Panc1 (cell line): ENCODE measurements around the gene BPIFA1. TPM values are rescaled to one million over a fixed set of nuclear protein-coding genes. Genes with fewer than 3 reads are reported as not detected.

Source experiments
- ATAC-seq: fragments of 200-7000 bp; cut with Tn5 transposase; 2 replicates; pipeline ENCODE4 v1.9.1; 2020; ENCODE audit warnings: mild to moderate bottlenecking, moderate library complexity
- BruUV-seq: library from RNA; stranded (reverse); fragments of 400-500 nt; replicated peaks from 2 replicates; lab custom pipeline; 2021; lab: Mats Ljungman, UMichigan
- CTCF ChIA-PET: fragments of 300-600 bp; sonication (Branson Sonifier 250); formaldehyde crosslinking; loops from one replicate; lab custom pipeline; 2022; ENCODE audit warnings: antibody characterized with exemption; lab: Charles Lee
- POLR2A ChIA-PET: fragments of 300-600 bp; sonication (Branson Sonifier 250); formaldehyde crosslinking; loops from one replicate; lab custom pipeline; 2022; ENCODE audit warnings: antibody characterized with exemption; lab: Charles Lee
- DNase-seq: peaks from one replicate; pipeline ENCODE4 v3.0.0-alpha.2; 2010; ENCODE audit warnings: low read depth, low spot score
- H3K27ac ChIP-seq: 2 replicates; pipeline ENCODE4 v1.5.1; 2011; ENCODE audit warnings: mild to moderate bottlenecking, low read length, inconsistent platforms
- H3K27me3 ChIP-seq: fragments of 200-500 bp; sonication (Bioruptor generic); 2 replicates; pipeline ENCODE4 v1.6.0; 2014; ENCODE audit warnings: low read length, inconsistent platforms; ENCODE audit not compliant: control insufficient read depth, insufficient read depth
- H3K36me3 ChIP-seq: fragments of 200-500 bp; sonication (Bioruptor generic); 2 replicates; pipeline ENCODE4 v1.5.1; 2014; ENCODE audit warnings: inconsistent platforms, mild to moderate bottlenecking, low read length, moderate library complexity; ENCODE audit not compliant: control insufficient read depth, insufficient read depth
- H3K4me1 ChIP-seq: 2 replicates; pipeline ENCODE4 v1.5.1; 2011; ENCODE audit warnings: inconsistent platforms, mild to moderate bottlenecking, low read length, moderate library complexity; ENCODE audit not compliant: control insufficient read depth, insufficient read depth
- H3K4me3 ChIP-seq, 2 experiments: 2 replicates each; pipeline ENCODE4 v1.5.1; 2011 to 2012; ENCODE audit warnings: low read depth in 2 of 2, low read length in 2 of 2, mild to moderate bottlenecking in 2 of 2, inconsistent platforms in 1 of 2, moderate library complexity in 1 of 2
- H3K9me3 ChIP-seq: fragments of 200-500 bp; sonication (Bioruptor generic); 2 replicates; pipeline ENCODE4 v1.5.1; 2014; ENCODE audit warnings: low read depth, mild to moderate bottlenecking, inconsistent platforms, low read length, moderate library complexity; ENCODE audit not compliant: control insufficient read depth, insufficient read depth
- CTCF ChIP-seq: fragments of 450-650 bp; IDR thresholded peaks from 2 replicates; pipeline ENCODE4 v1.5.1; 2017; ENCODE audit warnings: mild to moderate bottlenecking
- POLR2AphosphoS5 ChIP-seq: IDR thresholded peaks from 2 replicates; pipeline ENCODE4 v1.6.1; 2012; ENCODE audit warnings: mild to moderate bottlenecking, low read depth, low read length, moderate library complexity
- SIN3A ChIP-seq: IDR thresholded peaks from 2 replicates; pipeline ENCODE4 v1.6.1; 2012; ENCODE audit warnings: low read depth, mild to moderate bottlenecking, low read length, moderate library complexity, borderline replicate concordance; ENCODE audit not compliant: insufficient read depth
- TCF7L2 ChIP-seq: IDR thresholded peaks from 2 replicates; pipeline ENCODE4 v1.6.1; 2011; ENCODE audit warnings: mild to moderate bottlenecking, low read depth, low read length, inconsistent platforms
- in situ Hi-C: cut with HindIII; loops from 2 replicates; pipeline ENCODE4 v1.10.0; 2016; ENCODE audit warnings: low sequenced_read_pairs, low pct_unique_long_range_greater_than_20kb
- intact Hi-C: fragments of 100-400 bp; cut with micrococcal nuclease; formaldehyde crosslinking; loops from one replicate; pipeline ENCODE4 v1.10.0; 2022; ENCODE audit not compliant: unreplicated experiment
- total RNA-seq: library from RNA; stranded (reverse); gene quantifications from one replicate; pipeline ENCODE4 v1.2.1, GENCODE V29; 2021; ENCODE audit not compliant: unreplicated experiment
- TF ChIP-seq, protein P1 (sequence below), 2 experiments: IDR thresholded peaks; 2 replicates each; pipeline ENCODE4 v1.6.1; 2011 to 2012; ENCODE audit warnings: low read depth in 2 of 2, control low read depth in 1 of 2, low read length in 1 of 2, mild to moderate bottlenecking in 1 of 2, moderate library complexity in 1 of 2; ENCODE audit not compliant: insufficient read depth in 1 of 2

BPIFA1 gene
- total RNA-seq, 1 experiment from 2014 or later = not detected

- peak; percentile 18 for DNase-seq
- BruUV-seq = no TSS peak
- in situ Hi-C loops = no loop called here
- intact Hi-C loops = loop anchor here (5.0 kb wide), 1 partner anchor 35 kb away; no protein-coding TSS in a partner anchor
- Histone ChIP-seq H3K4me1 (no peaks in the 10 kb centered on the region), H3K36me3 (no peaks in the 10 kb centered on the region), H3K27ac (no peak overlapping the region), H3K9me3 (no peaks in the 10 kb centered on the region), H3K4me3 (no peak overlapping the region), H3K27me3 (peaks cover 12% of the 10 kb centered on the region)
- POLR2A ChIA-PET = interaction anchor here (0.6 to 0.7 kb wide), 2 partner anchors 284 to 354 kb away, joined by 4 to 6 read pairs; no protein-coding TSS in a partner anchor
- CTCF ChIA-PET = interaction anchor here (0.5 to 1.5 kb wide), 7 partner anchors 35 to 406 kb away, joined by 3 to 10 read pairs (median 4); no protein-coding TSS in a partner anchor
- TF ChIP-seq TCF7L2 (no peak), CTCF (peak; percentile 88)
- peak; percentile 96 for ATAC-seq
Observed at GRCh38 chr20:33262658-33263065, 26.9 kb downstream of the BPIFA1 start.

GRCh38 chr20:33263784-33264183 is 28.0 kb downstream of the BPIFA1 start:
- H3K4me3 ChIP-seq = no peak overlapping the region
- DNase-seq = no peak
- BruUV-seq = no TSS peak
- ChIA-PET CTCF (interaction anchor here (0.6 kb wide), 1 partner anchor 36 kb away, joined by 3 read pairs; no protein-coding TSS in a partner anchor), POLR2A (no interaction called here)
- in situ Hi-C loops (no loop called here), intact Hi-C loops (loop anchor here (5.0 kb wide), 1 partner anchor 34 kb away; no protein-coding TSS in a partner anchor)
- no peaks in the 10 kb centered on the region for H3K9me3 ChIP-seq
- H3K4me1 ChIP-seq = no peaks in the 10 kb centered on the region
- peaks cover 12% of the 10 kb centered on the region for H3K27me3 ChIP-seq
- no peaks in the 10 kb centered on the region for H3K36me3 ChIP-seq
- no peak overlapping the region for H3K27ac ChIP-seq
- TF ChIP-seq TCF7L2 (no peak), SIN3A (no peak), CTCF (no peak), POLR2AphosphoS5 (no peak)
- TF ChIP-seq, protein P1, sequence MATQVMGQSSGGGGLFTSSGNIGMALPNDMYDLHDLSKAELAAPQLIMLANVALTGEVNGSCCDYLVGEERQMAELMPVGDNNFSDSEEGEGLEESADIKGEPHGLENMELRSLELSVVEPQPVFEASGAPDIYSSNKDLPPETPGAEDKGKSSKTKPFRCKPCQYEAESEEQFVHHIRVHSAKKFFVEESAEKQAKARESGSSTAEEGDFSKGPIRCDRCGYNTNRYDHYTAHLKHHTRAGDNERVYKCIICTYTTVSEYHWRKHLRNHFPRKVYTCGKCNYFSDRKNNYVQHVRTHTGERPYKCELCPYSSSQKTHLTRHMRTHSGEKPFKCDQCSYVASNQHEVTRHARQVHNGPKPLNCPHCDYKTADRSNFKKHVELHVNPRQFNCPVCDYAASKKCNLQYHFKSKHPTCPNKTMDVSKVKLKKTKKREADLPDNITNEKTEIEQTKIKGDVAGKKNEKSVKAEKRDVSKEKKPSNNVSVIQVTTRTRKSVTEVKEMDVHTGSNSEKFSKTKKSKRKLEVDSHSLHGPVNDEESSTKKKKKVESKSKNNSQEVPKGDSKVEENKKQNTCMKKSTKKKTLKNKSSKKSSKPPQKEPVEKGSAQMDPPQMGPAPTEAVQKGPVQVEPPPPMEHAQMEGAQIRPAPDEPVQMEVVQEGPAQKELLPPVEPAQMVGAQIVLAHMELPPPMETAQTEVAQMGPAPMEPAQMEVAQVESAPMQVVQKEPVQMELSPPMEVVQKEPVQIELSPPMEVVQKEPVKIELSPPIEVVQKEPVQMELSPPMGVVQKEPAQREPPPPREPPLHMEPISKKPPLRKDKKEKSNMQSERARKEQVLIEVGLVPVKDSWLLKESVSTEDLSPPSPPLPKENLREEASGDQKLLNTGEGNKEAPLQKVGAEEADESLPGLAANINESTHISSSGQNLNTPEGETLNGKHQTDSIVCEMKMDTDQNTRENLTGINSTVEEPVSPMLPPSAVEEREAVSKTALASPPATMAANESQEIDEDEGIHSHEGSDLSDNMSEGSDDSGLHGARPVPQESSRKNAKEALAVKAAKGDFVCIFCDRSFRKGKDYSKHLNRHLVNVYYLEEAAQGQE (IDR thresholded peaks at IDR 0.05; ENCODE audit: insufficient read depth in 1 of 2, low read depth in 2 of 2, low read length in 1 of 2) = no peak
- ATAC-seq = no peak
